NCI-H524 treated with DMSO at 0.1 percent for 48 hours (cell line): ENCODE measurements around the gene KIR3DL1.
"Not testable (repeated sequence)": the region's sequence is repeated elsewhere in the genome, so short reads cannot be mapped to it uniquely, and the experiment has no call there.

Experiments
- DNase-seq: peaks from one replicate; lab custom pipeline; 2025; lab: John Stamatoyannopoulos, UW

KIR3DL1 gene

GRCh38 chr19:54816251-54816650, at the start of gene KIR3DL1:
Gene KIR3DL1, plus strand, starts transcription at chr19:54816468.
- not testable (repeated sequence) for DNase-seq

- not testable (repeated sequence) for DNase-seq
Observed at GRCh38 chr19:54769646-54770045, 46.6 kb upstream of the KIR3DL1 start, which contains the start of gene KIR2DL1. Gene KIR2DL1, plus strand, starts transcription at chr19:54769793. Its CDS starts 58 bp downstream, at chr19:54769851.

- DNase-seq, result not testable (repeated sequence)
Observed at GRCh38 chr19:54770511-54770910, 45.8 kb upstream of the KIR3DL1 start.

GRCh38 chr19:54771018-54771960, 45.0 kb upstream of the KIR3DL1 start:
- not testable (repeated sequence) for DNase-seq

- not testable (repeated sequence) for DNase-seq
Observed at GRCh38 chr19:54772666-54773065, 43.6 kb upstream of the KIR3DL1 start.

- DNase-seq, result not testable (repeated sequence)
Observed at GRCh38 chr19:54775095-54775815, 41.0 kb upstream of the KIR3DL1 start.

- DNase-seq, result not testable (repeated sequence)
Observed at GRCh38 chr19:54775830-54776229, 40.4 kb upstream of the KIR3DL1 start.

GRCh38 chr19:54777851-54778250, 38.4 kb upstream of the KIR3DL1 start:
- DNase-seq, result not testable (repeated sequence)

- not testable (repeated sequence) for DNase-seq
Observed at GRCh38 chr19:54778896-54779295, 37.4 kb upstream of the KIR3DL1 start.

GRCh38 chr19:54782916-54783315, 33.4 kb upstream of the KIR3DL1 start:
- not testable (repeated sequence) for DNase-seq

GRCh38 chr19:54786091-54786723, 30.1 kb upstream of the KIR3DL1 start:
- not testable (repeated sequence) for DNase-seq

- DNase-seq, result not testable (repeated sequence)
Observed at GRCh38 chr19:54788154-54788553, 28.1 kb upstream of the KIR3DL1 start.

GRCh38 chr19:54790711-54791110, 25.6 kb upstream of the KIR3DL1 start:
- no peak for DNase-seq

- DNase-seq, result no peak
Observed at GRCh38 chr19:54791476-54791875, 24.8 kb upstream of the KIR3DL1 start.

GRCh38 chr19:54792814-54793213, 23.5 kb upstream of the KIR3DL1 start:
- DNase-seq, result no peak

- DNase-seq, result no peak
Observed at GRCh38 chr19:54795758-54796157, 20.5 kb upstream of the KIR3DL1 start.

GRCh38 chr19:54803410-54803809, 12.9 kb upstream of the KIR3DL1 start, which contains the start of gene KIR2DL4:
Gene KIR2DL4, plus strand, starts transcription at chr19:54803610. Its CDS starts 42 bp downstream, at chr19:54803652.
- no peak for DNase-seq

- DNase-seq, result no peak
Observed at GRCh38 chr19:54804101-54804500, 12.2 kb upstream of the KIR3DL1 start.

- DNase-seq, result no peak
Observed at GRCh38 chr19:54804571-54804970, 11.7 kb upstream of the KIR3DL1 start.

- DNase-seq, result no peak
Observed at GRCh38 chr19:54805665-54806515, 10.4 kb upstream of the KIR3DL1 start.

- no peak for DNase-seq
Observed at GRCh38 chr19:54806516-54806838, 9.8 kb upstream of the KIR3DL1 start.
